HG03135 (cell line): Measurements from ENCODE around the gene TMCO4.
"Not testable (repeated sequence)": the region's sequence is repeated elsewhere in the genome, so short reads cannot be mapped to it uniquely, and the experiment has no call there.

ENCODE experiments used
- ATAC-seq: cut with Tn5 transposase; IDR thresholded peaks from one replicate; pipeline ENCODE4 v1.9.1; 2021; ENCODE audit warnings: mild to moderate bottlenecking, moderate library complexity; ENCODE audit not compliant: unreplicated experiment

Gene TMCO4

DNA sequence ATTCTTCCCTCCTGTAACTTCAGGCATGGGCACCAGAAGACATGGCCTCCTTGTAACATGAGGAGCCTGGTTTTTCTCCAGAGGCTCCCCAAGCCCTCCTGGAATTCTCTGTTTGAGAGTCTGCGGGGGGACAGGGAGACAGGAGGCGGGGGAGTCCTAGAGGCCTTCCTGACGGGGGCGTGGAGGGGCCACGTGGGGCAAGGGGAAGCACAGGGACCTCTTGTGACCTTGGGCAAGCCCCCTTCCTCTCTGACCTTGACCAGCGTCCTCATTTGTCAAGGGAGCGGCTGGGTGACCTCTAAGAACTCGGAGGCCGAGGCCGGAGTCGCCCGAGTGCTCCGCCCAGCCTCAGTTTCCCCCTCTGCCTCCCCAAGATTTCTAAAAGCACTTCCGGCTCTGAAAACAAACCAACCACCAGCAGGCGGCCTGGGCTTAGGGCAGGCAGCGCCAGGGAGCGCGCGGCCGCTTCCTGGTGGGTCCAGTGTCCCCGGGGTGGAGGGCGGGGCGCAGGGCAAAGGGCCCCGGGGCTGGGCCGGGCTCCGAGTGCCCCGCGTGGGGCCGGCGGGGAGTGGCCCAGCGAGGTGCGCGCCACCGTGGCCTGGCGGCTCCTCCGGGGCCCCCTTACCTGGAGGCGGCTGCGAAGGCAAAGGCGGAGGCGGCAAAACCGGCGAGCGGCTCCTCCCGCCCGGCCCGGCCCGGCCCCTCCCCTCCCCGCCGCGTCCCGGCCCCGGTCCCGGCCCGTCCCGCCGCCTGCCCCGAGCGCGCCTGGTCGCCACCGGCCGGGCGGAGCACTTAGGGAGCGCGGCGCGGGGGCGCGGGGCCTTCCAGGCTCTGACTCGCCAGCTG is at the start of gene TMCO4:
TMCO4 (minus strand) TSS at position 687 of the 846 bp plus-strand sequence. CDS start 19,158 bp downstream, outside the sequence.
- ATAC-seq = peak; percentile 50

DNA sequence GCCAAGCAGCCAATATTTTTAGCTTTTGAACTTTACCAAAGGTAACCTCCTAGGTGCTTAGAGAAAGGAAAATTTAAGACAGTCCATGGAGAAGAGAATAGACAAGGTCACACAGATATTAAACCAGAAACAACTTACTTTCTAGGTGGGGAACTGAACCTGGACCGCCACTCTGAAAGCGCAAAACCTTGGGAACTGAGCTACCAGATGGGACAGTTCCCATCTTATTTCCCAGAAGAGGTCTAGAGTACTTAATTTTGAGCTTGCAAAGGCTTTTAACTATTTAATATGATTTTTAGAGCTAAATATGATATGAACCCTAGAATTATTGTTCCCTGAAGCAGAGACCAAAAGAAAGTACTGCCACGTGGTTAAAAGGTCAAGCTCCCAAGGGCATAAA is 49.6 kb upstream of the TMCO4 start:
- not testable (repeated sequence) for ATAC-seq

DNA sequence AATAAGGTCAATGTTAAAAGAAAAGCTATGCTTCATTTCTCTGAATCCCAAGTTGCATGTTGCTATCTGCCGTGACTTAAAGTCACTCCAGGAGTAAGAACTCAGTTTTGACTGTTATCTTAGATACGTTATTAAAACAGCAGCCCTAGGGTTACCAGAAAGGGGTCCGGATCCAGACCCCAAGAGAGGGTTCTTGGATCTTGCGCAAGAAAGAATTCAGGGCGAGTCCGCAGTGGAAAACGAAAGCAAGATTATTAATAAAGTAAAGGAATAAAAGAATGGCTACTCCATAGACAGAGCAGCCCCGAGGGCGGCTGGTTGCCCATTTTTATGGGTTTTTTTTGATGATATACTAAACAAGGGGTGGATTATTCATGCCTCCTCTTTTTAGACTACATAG is 47.6 kb upstream of the TMCO4 start:
- not testable (repeated sequence) for ATAC-seq

DNA sequence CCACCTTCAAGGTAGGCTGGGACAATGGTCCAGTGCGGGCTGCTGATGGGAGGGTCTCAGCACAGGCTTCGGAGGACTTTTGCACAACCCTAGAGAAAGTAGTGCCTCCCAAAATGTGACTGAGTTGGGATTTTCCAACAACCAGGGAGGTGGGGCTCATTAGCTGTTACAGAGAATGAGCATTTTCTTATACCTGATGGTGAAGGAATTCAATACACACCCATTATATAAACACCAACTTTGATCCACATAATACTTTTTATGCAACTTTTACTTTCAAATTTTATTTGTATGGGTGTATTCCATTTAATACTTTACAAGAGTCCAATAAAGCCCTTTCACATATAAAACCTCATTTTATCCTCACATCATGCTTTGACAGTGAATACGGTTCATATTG is 46.6 kb upstream of the TMCO4 start:
- ATAC-seq = no peak

DNA sequence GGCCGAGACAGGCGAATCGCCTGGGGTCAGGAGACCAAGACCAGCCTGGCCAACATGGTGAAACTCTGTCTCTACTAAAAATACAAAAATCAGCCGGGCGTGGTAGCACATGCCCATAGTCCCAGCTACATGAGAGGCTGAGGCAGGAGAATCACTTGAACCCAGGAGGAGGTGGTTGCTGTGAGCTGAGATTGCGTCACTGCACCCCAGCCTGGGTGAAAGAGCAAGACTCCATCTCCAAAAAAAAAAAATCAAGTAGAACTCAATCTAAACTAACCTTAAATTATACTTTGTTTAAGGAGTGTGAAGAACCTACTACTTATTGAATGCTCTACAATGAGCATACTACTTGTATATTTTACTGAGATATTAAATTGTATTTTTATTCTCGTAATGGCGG is 45.8 kb upstream of the TMCO4 start:
- ATAC-seq = no peak

DNA sequence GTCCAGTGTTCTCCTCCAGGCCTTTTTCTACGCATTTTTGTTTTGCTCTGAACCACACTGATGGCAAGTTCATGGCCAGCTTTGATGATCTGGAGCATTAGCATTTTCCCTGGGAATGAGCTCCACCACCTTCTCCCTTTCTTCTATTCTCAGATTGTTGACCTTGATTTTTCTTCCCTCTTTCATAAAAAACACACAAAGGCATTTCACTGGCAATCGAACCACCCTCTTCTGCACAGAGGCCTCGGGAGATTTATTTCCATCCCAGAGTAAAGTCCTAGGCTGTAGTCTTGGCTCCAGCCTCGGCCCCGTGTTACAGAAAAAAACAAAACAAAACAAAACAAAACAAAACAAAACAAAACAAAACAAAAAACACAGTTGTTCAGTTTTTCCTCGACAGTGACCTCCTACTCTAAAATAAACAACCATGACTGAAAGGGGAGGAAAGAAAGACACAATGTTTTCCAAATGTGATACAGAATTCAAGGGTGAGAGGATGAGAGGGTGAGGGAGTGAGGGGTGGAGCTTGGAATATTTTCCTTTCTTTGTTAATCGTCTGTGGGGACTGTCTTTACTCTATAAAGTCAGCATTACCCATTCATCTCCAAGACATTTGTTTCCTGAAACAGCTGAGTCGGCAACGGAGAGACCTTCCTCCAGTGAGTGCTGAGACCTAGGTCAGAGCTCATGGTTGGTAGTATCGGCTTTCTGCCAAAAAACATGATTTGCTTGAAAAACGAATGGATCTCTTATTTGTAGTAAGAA is 45.2 kb upstream of the TMCO4 start:
- ATAC-seq = no peak

DNA sequence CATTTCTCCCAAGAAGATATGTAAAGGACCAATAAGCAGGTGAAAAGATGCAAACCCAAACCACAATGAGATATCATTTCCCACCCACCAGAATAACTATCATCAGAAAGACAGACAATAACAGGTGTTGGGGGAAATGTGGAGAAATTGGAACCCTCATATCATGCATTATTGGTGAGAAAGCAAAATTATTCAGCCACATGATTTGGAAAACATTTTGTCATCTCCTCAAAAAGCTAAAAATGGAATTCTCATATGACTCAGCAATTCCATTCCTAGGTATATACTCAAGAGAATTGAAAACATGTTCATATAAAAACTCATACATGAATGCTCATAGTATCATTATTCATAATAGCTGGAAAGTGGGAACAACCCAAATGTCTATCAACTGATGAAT is 40.5 kb upstream of the TMCO4 start:
- no peak for ATAC-seq

DNA sequence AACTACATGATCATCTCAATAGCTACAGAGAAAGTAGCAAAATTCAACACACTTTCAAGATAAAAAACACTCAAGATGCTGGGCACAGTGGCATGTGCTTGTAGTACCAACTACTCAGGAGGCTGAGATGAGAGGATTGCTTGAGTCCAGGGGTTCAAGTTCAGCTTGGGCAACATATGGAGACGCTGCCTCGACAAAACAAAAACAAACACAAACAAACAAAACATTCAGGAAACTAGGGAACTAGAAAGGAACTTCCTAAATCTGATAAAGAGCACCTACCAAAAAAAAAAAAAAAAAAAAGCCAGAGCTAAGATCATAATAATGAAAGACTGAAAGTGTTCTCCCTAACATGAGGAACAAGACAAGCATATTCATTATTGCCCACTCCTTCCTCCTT is 38.1 kb upstream of the TMCO4 start:
- ATAC-seq = no peak

DNA sequence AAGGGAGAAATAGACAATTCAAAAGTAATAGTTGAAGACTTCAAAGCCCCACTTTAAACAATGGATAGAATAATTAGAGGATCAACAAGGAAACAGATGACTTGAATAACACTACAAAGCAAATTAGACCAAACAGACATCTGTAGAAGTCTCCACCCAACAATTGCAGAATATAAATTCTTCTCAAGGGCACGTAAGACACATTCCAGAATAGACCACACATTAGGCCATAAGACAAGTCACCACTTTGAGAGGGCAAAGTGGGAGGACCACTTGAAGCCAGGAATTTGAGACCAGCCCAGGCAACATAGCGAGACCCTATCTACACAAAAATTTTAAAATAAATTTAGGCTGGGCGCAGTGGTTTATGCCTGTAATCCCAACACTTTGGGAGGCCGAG is 35.9 kb upstream of the TMCO4 start:
- no peak for ATAC-seq

DNA sequence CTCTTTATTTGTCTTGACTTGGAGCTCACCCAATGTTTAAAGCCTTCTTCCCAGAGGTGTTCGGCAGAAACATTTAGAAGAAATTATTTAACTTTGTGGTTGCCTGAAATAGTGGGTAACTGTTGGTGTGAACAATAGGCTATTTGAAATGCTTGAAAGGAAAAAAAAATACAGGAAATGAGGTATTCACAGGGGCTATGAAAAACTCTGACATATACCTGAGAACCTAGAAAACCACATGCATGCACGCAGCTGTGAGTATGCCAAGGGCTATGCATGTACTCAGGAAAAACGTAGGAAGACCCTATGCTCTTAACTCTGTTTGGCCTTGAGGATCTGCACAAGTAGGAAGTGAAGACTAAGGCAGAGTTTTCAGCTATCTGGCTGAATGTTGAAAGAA is 31.7 kb upstream of the TMCO4 start:
- no peak for ATAC-seq

DNA sequence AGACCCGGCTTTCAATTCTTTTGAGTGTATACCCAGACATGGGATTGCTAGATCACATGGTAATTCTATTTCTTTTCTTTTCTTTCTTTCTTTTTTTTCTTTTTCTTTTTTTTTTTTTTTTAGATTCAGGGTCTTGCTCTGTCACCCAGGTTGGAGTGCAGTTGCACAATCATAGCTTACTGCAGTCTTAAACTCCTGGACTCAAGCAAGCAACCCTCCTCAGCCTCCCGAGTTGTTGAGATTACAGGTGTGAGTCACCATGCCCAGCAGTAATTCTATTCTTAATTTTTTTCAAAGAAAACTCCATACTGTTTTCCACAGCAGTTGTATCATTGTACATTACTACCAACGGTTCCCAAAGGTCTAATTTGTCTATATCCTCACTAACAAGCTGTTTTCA is 28.8 kb upstream of the TMCO4 start:
- ATAC-seq = no peak

DNA sequence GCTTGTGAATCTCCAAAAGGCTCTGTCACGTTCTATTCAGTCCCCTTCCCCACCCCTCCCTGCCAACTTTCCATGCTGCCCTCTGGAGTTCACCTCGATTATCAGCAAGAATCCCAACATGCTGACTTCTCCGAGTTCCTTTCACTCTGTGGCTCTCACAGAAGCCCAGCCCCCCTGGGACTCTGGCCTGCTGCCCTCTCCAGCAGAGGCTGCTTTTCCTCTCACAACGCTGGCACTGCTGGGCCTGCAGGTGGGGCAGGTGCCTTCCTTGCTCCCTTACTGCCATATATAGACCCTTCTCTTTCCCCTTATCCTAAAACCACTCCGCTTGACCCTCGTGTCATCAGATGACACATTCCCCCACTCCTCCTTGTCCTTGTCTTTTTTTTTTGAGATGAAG is 25.6 kb upstream of the TMCO4 start:
- ATAC-seq = no peak

DNA sequence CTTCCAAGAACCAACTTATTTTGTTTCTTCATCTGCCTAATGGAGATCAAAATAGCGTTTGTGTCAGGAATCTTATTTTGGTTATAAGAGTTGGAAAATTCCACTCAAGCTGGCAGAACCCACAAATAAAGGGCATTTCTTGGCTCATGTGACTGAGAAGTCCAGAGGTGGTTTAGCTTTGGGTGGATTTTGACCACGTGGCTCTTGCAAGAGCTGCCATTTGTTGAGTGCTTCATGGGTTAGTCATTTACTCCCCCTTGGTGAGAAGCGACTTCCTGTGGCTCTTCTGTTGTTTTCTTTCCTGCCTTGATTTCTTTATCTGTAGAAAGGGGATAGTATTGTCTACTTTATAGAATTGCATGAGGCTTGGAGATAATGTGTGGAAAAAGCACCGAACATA is 24.8 kb upstream of the TMCO4 start:
- no peak for ATAC-seq

DNA sequence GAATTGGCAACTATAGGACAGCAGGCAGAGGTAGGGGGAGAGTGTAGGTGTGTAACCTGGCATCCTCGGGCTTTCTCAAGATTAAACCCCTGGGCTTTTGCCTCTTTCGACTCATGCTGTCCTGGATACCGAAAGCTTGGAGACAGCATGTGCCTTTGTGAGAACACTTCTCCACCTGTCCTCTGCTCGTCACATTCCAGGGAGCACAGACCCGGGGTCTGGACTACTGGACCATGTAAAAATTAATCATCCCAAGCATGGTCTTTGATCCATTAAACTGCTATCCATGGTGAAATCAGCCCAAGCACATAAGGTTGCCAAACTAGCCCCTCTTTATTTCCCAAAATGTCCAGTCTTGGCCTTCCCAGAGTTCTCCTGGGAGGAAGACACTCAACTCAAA is 24.3 kb upstream of the TMCO4 start:
- no peak for ATAC-seq

DNA sequence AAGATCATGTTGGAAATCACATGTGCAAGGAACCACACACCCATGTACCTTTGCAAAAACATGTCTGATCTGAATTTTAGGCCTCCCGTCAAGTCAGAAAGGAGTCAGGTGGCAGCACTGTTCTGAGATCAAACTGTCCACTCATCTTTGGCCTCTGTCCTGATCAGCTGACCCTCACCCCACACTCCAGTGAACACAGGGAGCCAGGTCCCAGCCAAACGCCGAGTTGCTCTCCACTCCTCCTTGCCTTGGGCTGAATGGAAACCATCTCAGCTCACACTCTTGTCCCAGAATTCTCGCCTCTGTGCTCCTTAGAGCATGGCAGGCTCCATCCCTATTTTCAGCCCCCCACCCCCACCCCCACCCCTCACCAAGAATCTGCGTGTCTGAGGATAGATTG is 20.0 kb upstream of the TMCO4 start:
- no peak for ATAC-seq

DNA sequence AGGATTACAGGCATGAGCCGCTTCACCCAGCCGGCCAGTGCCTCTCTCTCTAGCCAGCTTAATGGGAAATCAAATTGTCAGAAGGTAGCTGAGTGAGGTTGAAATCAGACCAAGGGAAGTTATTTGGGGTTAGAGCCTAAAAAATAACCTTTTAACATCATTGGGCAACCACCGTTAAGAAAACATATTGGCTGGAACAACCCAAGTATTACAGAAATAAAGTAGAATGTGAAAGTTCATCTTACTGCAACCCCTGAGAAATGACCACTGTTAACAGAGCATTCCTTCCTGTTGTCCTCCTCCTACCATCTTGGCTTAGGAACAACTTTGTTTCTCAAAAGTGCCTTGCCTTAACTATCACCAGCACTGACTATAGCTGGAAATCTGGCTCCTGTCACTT is 18.6 kb upstream of the TMCO4 start:
- no peak for ATAC-seq

DNA sequence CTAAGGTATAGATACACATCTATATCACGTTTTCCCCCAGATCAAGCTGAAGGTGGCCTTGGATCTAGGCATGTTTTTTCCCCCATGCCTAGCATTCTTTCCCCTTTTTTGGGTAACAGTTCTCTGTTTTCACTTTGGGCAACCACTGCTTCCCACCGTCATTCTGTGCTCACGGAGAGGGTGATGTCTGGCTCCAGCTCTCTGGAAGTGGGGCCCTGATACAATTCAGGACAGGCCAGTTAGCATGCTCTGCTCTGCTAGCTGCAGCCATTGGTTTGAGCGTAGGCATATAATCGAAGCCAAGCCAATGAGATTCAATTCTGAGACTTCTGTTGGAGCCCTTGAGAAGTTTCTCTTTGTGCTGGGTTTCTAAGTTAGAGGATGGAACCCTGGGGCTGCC is 17.4 kb upstream of the TMCO4 start:
- ATAC-seq = no peak

DNA sequence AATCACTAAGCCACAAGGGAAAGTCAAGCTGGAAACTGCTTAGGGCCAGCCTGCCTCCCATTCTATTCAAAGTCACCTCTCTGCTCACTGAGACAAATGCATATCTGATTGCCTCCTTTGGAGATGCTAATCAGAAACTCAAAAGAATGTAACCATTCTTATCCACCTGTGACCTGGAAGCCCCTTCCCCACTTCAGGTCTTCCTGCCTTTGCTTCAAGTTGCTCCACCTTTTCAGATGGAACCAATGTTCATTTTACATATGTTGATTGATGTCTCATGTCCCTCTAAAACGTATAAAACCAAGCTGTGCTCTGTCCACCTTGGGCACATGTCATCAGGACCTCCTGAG is 17.0 kb upstream of the TMCO4 start:
- not testable (repeated sequence) for ATAC-seq

DNA sequence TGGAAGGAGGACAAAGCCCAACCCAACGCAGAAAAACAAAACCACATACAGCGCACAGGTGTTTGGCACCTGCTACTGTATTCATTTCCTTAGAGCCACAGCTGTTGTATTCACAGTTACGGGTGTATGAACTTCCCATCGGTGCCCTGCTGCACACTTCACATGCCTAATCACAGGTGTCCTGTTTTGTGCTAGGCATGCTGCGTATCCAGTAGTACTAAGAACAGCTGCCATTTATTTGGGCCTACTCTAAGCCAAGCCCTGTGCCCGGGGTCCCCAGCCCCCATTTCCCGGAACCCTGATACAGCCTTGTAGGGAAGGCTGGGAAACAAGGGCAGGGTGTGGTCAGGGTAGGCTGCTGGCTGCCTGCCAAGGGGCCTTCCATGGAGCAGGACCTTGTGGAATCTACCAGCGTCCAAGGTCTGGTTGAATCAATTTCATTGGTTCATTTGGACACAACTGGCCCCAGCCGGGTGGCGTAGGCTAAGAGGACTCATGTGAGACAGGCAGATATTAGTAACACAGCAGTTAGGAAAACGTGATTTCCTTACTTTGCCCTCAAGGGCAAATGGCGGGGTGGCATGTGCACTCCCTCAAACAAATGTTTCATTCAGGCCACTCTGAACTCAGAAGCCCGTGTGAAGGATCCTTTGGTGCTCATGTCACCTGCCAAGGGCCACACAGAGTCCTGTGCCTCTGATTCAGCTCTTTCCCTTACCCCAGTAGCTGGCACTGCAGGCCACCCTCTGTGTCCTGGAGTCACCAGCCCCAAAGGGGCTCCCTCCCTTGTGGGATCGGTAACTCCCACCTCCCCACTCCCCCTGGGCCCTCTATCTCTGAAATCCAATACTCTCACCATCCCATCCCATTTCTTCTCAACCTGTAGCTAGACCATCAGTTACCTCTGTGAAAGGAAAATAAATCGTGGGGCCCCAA is 16.4 kb upstream of the TMCO4 start:
- ATAC-seq = no peak

DNA sequence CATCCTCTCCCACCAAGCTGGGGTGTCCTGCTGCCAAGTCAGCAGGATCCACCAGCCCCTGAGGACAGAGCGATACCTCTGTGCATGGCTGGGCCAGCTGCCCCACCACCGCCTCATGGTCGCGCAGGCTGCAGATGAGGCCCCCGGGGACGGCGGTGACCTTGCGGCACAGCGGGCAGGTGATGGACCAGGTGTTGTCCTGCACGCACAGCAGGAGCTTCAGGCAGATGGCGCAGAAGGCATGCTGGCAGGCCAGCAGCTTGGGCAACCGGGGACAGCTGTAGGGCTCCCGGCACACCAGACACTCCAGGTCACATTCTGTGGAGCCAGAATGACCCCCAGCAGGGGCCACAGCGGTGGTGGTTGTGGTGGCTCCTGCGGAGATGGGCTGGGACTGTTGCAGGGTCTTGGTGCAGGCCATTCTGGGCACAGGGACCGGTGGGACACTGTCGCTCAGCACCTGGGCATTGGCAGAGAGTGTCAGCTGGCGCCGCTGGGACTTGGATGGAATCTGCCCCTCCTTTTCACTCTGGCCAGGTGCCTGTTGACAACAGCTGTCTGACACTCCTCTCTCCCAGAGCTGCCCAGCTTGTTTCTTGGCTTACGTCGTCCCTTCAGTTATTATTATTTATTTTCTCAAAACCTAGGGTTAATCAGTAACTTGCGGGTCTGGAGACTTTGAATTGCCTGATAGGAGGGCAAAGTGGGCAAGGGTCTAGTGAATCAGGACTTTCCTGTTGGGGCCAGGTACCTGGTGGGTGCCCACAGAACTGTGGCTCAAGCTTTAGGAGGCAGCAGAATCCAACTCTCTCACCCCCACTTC is 15.2 kb upstream of the TMCO4 start, which contains the start of gene RNF186:
RNF186 (minus strand) TSS at position 603 of the 823 bp plus-strand sequence; CDS start at position 421, 182 bp downstream.
- ATAC-seq = no peak
